HepG2 (cell line): ENCODE data around the gene FAM222A. TPM values are rescaled to one million over a fixed set of nuclear protein-coding genes. Genes with fewer than 3 reads are reported as not detected.

Experiments used
- ATAC-seq: fragments of 200-7000 bp; cut with Tn5 transposase; 3 replicates; pipeline ENCODE4 v1.9.1; 2020; ENCODE audit warnings: mild to moderate bottlenecking, moderate library complexity
- BruUV-seq: library from RNA; stranded (reverse); fragments of 400-500 nt; replicated peaks from 2 replicates; lab custom pipeline; 2021; lab: Mats Ljungman, UMichigan
- CTCF ChIA-PET: fragments of 300-600 bp; formaldehyde crosslinking; extraction: SDS; loops from one replicate; lab custom pipeline; 2021; ENCODE audit warnings: low total read pairs, inconsistent platforms, low intra/inter-chr PET ratio; lab: Yijun Ruan, JAX
- POLR2A ChIA-PET: fragments of 350-600 bp; sonication (Branson Sonifier 250); formaldehyde crosslinking; loops from one replicate; lab custom pipeline; 2020; ENCODE audit warnings: antibody characterized with exemption, inconsistent platforms; lab: Yijun Ruan, JAX
- DNase-seq: peaks from one replicate; pipeline ENCODE4 v3.0.0-alpha.2; 2015; ENCODE audit warnings: low spot score
- FAIRE-seq: peaks from 3 replicates; lab custom pipeline; 2011; peaks lifted over from hg19 to GRCh38; lab: Jason Lieb, UNC
- H2AFZ ChIP-seq: one replicate; pipeline ENCODE4 v1.6.1; 2011; ENCODE audit warnings: low read length, inconsistent platforms
- H3K27ac ChIP-seq: fragments of 300-600 bp; 3 replicates; pipeline ENCODE4 v1.8.0; 2011; ENCODE audit warnings: mixed run types, mild to moderate bottlenecking, mixed read lengths, low read length, inconsistent platforms; ENCODE audit not compliant: insufficient read depth; ENCODE audit errors: extremely low read length
- H3K27me3 ChIP-seq, 2 experiments: fragments of 200-600 bp in 1 of 2; 2 replicates in 1 of 2; 3 replicates in 1 of 2; pipeline versions ENCODE4 v1.6.0 to v1.8.0; 2011; ENCODE audit warnings: low read length in 2 of 2, mild to moderate bottlenecking in 2 of 2, moderate library complexity in 2 of 2, inconsistent platforms in 1 of 2; ENCODE audit not compliant: insufficient read depth in 2 of 2, control insufficient read depth in 1 of 2
- H3K36me3 ChIP-seq, 2 experiments: fragments of 200-600 bp in 1 of 2; replicated peaks in 1 of 2; 2 replicates in 1 of 2; 3 replicates in 1 of 2; pipeline versions ENCODE4 v1.5.1 to v1.8.0; 2011; ENCODE audit warnings: low read length in 2 of 2, inconsistent platforms in 1 of 2; ENCODE audit not compliant: insufficient read depth in 2 of 2, control insufficient read depth in 1 of 2
- H3K4me1 ChIP-seq: 2 replicates; pipeline ENCODE4 v1.5.1; 2012; ENCODE audit warnings: low read length, inconsistent platforms; ENCODE audit not compliant: insufficient read depth
- H3K4me2 ChIP-seq: 2 replicates; pipeline ENCODE4 v1.6.0; 2011; ENCODE audit warnings: low read depth, low read length, inconsistent platforms
- H3K4me3 ChIP-seq, 3 experiments: fragments of 200-600 bp in 1 of 3; sonication (generic), shearing (Covaris generic) in 1 of 3; replicated peaks in 1 of 3; 2 replicates each; pipeline ENCODE4 v1.5.1; 2011 to 2016; ENCODE audit warnings: low read length in 3 of 3, inconsistent platforms in 2 of 3, low read depth in 2 of 3, mild to moderate bottlenecking in 2 of 3, control low read depth in 1 of 3, mixed read lengths in 1 of 3; ENCODE audit not compliant: insufficient read depth in 1 of 3
- H3K79me2 ChIP-seq: one replicate; pipeline ENCODE4 v1.6.1; 2011; ENCODE audit warnings: low read length, inconsistent platforms; ENCODE audit not compliant: insufficient read depth
- H3K9ac ChIP-seq: 2 replicates; pipeline ENCODE4 v1.6.0; 2011; ENCODE audit warnings: mild to moderate bottlenecking, low read depth, low read length, inconsistent platforms; ENCODE audit not compliant: insufficient read depth
- H3K9me3 ChIP-seq: 2 replicates; pipeline ENCODE4 v1.5.1; 2012; ENCODE audit warnings: mild to moderate bottlenecking, low read length
- H4K20me1 ChIP-seq: 2 replicates; pipeline ENCODE4 v1.6.0; 2011; ENCODE audit warnings: inconsistent platforms, mild to moderate bottlenecking, low read length, moderate library complexity; ENCODE audit not compliant: insufficient read depth
- FOXA3 ChIP-seq: IDR thresholded peaks from 2 replicates; pipeline ENCODE4 v1.6.1; 2016; ENCODE audit warnings: missing genetic modification reagents, missing compliant biosample characterization
- LCORL ChIP-seq, 2 experiments: fragments of 450-650 bp in 1 of 2; sonication (generic) in 1 of 2; formaldehyde crosslinking in 1 of 2; IDR thresholded peaks; 2 replicates each; pipeline versions ENCODE4 v1.5.0 to v1.6.1; 2017 to 2020; ENCODE audit warnings: antibody characterized with exemption in 1 of 2, missing genetic modification reagents in 1 of 2
- NCOA2 ChIP-seq: sonication (generic); formaldehyde crosslinking; IDR thresholded peaks from 2 replicates; pipeline ENCODE4 v1.8.0; 2022; ENCODE audit warnings: inconsistent platforms
- TCF12 ChIP-seq, 2 experiments: fragments of 450-650 bp in 1 of 2; sonication (generic) in 1 of 2; formaldehyde crosslinking in 1 of 2; IDR thresholded peaks; 2 replicates each; pipeline versions ENCODE4 v1.6.1 to v1.8.0; 2017 to 2022; ENCODE audit warnings: antibody characterized with exemption in 1 of 2, mild to moderate bottlenecking in 1 of 2, missing genetic modification reagents in 1 of 2, moderate library complexity in 1 of 2
- ZNF431 ChIP-seq: sonication (generic); formaldehyde crosslinking; IDR thresholded peaks from 2 replicates; pipeline ENCODE4 v1.9.0; 2022; ENCODE audit warnings: missing genetic modification reagents, low read depth, mild to moderate bottlenecking, borderline replicate concordance
- ZNF563 ChIP-seq: sonication (generic); formaldehyde crosslinking; IDR thresholded peaks from 2 replicates; pipeline ENCODE4 v1.8.0; 2022; ENCODE audit warnings: mild to moderate bottlenecking, moderate library complexity, missing genetic modification reagents
- ZNF674 ChIP-seq: sonication (generic); formaldehyde crosslinking; IDR thresholded peaks from 2 replicates; pipeline ENCODE4 v1.5.0; 2020; ENCODE audit warnings: low read depth, mild to moderate bottlenecking, missing genetic modification reagents
- WGBS: methylation state at CpG from one replicate; pipeline ENCODE4 v1.1.6; 2017; ENCODE audit warnings: low lambda C conversion rate; 5-methylcytosine and 5-hydroxymethylcytosine counted together
- in situ Hi-C: cut with HindIII; loops from 2 replicates; pipeline ENCODE4 v1.10.0; 2017; ENCODE audit warnings: low pct_unique_long_range_greater_than_20kb; ENCODE audit not compliant: extremely low pct_ligation_motif_present
- intact Hi-C: fragments of 100-400 bp; cut with micrococcal nuclease; formaldehyde crosslinking; loops from one replicate; pipeline ENCODE4 v1.10.0; 2022; ENCODE audit not compliant: unreplicated experiment
- polyA plus RNA-seq, 8 experiments: library from polyadenylated mRNA; depleted of rRNA in 3 of 8; stranded (reverse) in 7 of 8; unstranded in 1 of 8; fragments of >200 nt; fragmentation: Illumina TruSeq in 4 of 8; extraction: Trizol in 4 of 8; gene quantifications; 2 replicates each; pipeline versions ENCODE4 v1.2.1 to v1.2.3, GENCODE V29; 2011 to 2016; ENCODE audit warnings: low read depth in 4 of 8, missing spikeins in 1 of 8, mixed read lengths in 1 of 8; ENCODE audit not compliant: insufficient read depth in 1 of 8
- total RNA-seq, 5 experiments: library from RNA; depleted of rRNA; stranded (reverse); fragments of >200 nt; fragmentation: Illumina TruSeq; extraction: Trizol; gene quantifications; 2 replicates each; pipeline ENCODE4 v1.2.3, GENCODE V29; 2016; ENCODE audit warnings: low read depth in 1 of 5
- TF ChIP-seq, protein P1 (sequence below): IDR thresholded peaks from 2 replicates; pipeline ENCODE4 v1.6.1; 2016; ENCODE audit warnings: low read depth, missing genetic modification reagents, missing compliant biosample characterization
- TF ChIP-seq, protein P2 (sequence below): sonication (generic); formaldehyde crosslinking; IDR thresholded peaks from 2 replicates; pipeline ENCODE4 v1.4.0; 2020; ENCODE audit warnings: low read depth, missing genetic modification reagents

Gene FAM222A
- total and polyA plus RNA-seq, 2 of the 13 experiments (the other 11 are each of a cell fraction or from before 2014, with no cell fraction given) = 2.7 to 9.6 TPM

DNA sequence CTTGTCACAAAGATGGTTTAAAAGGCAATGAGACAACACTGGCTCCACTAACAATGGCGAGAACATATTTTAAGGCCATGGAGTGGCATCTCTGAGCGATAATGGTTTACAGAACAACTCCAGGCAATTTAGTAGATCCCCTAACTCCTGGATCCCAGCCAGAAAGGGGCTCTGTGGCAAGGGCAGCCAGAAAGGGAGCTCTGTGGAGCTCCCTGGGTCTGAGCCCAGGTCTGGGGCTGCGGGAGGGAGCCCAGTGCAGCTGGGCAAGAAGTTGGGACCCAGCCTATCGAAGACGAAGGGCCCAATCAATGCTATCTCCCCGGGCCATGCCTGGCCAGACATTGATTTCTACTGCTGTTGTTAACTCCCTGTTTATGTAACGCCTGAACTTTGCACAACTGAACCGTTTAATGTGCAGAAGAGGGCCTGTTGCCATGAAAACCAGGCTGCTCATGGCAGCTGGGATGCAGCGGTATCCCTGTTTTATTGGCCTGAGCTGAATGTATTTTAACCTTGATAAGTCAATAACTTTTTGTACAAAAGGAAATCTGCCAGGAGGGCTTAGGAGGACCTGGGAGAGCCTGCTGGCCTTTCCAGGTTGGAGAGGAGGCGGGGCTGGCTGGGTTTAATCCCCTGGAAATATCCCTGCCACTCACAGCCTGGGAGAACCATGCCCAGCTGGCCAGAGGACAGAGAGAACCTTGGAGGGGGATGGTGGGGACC is 6.7 kb upstream of the FAM222A start:
- Histone ChIP-seq H3K4me3 (peak overlapping the region in 2 of 3 experiments; percentile 6 to 61; a peak in 2 of 6 replicates), H3K27ac (peak overlapping the region; percentile 90), H4K20me1 (no peaks in the 10 kb centered on the region), H3K9ac (peak overlapping the region; percentile 60), H3K79me2 (no peaks in the 10 kb centered on the region), H3K4me1 (peaks cover 58% of the 10 kb centered on the region), H3K36me3 (no peaks in the 10 kb centered on the region), H3K4me2 (peak overlapping the region; percentile 87), H2AFZ (no peak overlapping the region), H3K27me3 (no peaks in the 10 kb centered on the region; a peak in 1 of 5 replicates), H3K9me3 (no peaks in the 10 kb centered on the region)
- POLR2A ChIA-PET = interaction anchor here (0.7 to 1.8 kb wide), 10 partner anchors 9 to 133 kb away, joined by 3 to 7 read pairs (median 3); partner anchors contain the start of genes MMAB and MVK
- DNase-seq (peak; percentile 94), FAIRE-seq (peak; percentile 92), ATAC-seq (peak; percentile 70)
- WGBS = 0% methylated on average over 5 of the region's 10 CpGs
- in situ Hi-C loops (no loop called here), intact Hi-C loops (no loop called here)
- no TSS peak for BruUV-seq
- CTCF ChIA-PET = no interaction called here
- TF ChIP-seq LCORL (IDR thresholded peaks at IDR 0.05) = 0 out of 2 replicates have a peak, but pooled peaks have one; percentile 13
- peak; percentile 58; the same call in 1 of the 2 replicates for TF ChIP-seq LCORL (CRISPR knock-in tag; IDR thresholded peaks at IDR 0.05)
- no peak for TF ChIP-seq ZNF674 (CRISPR knock-in tag)
- TF ChIP-seq, protein P1, sequence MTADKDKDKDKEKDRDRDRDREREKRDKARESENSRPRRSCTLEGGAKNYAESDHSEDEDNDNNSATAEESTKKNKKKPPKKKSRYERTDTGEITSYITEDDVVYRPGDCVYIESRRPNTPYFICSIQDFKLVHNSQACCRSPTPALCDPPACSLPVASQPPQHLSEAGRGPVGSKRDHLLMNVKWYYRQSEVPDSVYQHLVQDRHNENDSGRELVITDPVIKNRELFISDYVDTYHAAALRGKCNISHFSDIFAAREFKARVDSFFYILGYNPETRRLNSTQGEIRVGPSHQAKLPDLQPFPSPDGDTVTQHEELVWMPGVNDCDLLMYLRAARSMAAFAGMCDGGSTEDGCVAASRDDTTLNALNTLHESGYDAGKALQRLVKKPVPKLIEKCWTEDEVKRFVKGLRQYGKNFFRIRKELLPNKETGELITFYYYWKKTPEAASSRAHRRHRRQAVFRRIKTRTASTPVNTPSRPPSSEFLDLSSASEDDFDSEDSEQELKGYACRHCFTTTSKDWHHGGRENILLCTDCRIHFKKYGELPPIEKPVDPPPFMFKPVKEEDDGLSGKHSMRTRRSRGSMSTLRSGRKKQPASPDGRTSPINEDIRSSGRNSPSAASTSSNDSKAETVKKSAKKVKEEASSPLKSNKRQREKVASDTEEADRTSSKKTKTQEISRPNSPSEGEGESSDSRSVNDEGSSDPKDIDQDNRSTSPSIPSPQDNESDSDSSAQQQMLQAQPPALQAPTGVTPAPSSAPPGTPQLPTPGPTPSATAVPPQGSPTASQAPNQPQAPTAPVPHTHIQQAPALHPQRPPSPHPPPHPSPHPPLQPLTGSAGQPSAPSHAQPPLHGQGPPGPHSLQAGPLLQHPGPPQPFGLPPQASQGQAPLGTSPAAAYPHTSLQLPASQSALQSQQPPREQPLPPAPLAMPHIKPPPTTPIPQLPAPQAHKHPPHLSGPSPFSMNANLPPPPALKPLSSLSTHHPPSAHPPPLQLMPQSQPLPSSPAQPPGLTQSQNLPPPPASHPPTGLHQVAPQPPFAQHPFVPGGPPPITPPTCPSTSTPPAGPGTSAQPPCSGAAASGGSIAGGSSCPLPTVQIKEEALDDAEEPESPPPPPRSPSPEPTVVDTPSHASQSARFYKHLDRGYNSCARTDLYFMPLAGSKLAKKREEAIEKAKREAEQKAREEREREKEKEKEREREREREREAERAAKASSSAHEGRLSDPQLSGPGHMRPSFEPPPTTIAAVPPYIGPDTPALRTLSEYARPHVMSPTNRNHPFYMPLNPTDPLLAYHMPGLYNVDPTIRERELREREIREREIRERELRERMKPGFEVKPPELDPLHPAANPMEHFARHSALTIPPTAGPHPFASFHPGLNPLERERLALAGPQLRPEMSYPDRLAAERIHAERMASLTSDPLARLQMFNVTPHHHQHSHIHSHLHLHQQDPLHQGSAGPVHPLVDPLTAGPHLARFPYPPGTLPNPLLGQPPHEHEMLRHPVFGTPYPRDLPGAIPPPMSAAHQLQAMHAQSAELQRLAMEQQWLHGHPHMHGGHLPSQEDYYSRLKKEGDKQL (CRISPR knock-in tag) = no peak
- TF ChIP-seq, protein P2, sequence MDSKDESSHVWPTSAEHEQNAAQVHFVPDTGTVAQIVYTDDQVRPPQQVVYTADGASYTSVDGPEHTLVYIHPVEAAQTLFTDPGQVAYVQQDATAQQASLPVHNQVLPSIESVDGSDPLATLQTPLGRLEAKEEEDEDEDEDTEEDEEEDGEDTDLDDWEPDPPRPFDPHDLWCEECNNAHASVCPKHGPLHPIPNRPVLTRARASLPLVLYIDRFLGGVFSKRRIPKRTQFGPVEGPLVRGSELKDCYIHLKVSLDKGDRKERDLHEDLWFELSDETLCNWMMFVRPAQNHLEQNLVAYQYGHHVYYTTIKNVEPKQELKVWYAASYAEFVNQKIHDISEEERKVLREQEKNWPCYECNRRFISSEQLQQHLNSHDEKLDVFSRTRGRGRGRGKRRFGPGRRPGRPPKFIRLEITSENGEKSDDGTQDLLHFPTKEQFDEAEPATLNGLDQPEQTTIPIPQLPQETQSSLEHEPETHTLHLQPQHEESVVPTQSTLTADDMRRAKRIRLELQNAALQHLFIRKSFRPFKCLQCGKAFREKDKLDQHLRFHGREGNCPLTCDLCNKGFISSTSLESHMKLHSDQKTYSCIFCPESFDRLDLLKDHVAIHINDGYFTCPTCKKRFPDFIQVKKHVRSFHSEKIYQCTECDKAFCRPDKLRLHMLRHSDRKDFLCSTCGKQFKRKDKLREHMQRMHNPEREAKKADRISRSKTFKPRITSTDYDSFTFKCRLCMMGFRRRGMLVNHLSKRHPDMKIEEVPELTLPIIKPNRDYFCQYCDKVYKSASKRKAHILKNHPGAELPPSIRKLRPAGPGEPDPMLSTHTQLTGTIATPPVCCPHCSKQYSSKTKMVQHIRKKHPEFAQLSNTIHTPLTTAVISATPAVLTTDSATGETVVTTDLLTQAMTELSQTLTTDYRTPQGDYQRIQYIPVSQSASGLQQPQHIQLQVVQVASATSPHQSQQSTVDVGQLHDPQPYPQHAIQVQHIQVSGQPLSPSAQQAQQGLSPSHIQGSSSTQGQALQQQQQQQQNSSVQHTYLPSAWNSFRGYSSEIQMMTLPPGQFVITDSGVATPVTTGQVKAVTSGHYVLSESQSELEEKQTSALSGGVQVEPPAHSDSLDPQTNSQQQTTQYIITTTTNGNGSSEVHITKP = no peak; the same call in 1 of the 2 replicates
- no peak for TF ChIP-seq ZNF563 (CRISPR knock-in tag)
- TF ChIP-seq TCF12 (IDR thresholded peaks at IDR 0.05) = no peak
- TF ChIP-seq TCF12 (CRISPR knock-in tag; IDR thresholded peaks at IDR 0.05) = no peak
- TF ChIP-seq ZNF431 = no peak; the same call in 1 of the 2 replicates
- peak; percentile 72 for TF ChIP-seq NCOA2 (CRISPR knock-in tag)
- TF ChIP-seq FOXA3 (CRISPR knock-in tag) = peak; percentile 86
